ENCODE data around the gene KRT2.
"Not testable (repeated sequence)": the region's sequence is repeated elsewhere in the genome, so short reads cannot be mapped to it uniquely, and the experiment has no call there.

KRT2 gene

DNA sequence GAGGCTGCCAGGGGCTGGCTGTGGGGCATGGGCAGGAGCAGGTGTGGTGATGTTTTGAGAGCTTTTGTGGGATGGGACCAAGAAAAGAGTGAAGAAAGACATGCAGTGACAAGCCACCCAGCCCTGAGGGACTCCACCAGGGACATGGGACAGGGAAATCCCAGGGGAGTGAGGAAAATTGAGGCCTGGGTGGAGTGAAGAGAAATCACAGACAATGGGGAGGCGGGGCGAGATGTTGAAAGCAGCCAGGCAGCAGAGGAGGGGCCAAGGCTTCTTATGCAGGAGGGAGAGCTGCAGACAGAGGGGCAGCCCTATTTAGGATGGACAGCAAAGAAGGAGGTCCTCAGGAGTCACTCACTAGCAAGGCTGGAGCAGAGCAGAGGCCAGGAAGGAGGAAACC is 32.4 kb upstream of the KRT2 start:
- DNase-seq (ENCODE audit: low read depth), result no peak

- DNase-seq (ENCODE audit: low read depth), result no peak
These were observed 31.7 kb upstream of the KRT2 start for GRCh38 chr12:52683575-52684300.

DNA sequence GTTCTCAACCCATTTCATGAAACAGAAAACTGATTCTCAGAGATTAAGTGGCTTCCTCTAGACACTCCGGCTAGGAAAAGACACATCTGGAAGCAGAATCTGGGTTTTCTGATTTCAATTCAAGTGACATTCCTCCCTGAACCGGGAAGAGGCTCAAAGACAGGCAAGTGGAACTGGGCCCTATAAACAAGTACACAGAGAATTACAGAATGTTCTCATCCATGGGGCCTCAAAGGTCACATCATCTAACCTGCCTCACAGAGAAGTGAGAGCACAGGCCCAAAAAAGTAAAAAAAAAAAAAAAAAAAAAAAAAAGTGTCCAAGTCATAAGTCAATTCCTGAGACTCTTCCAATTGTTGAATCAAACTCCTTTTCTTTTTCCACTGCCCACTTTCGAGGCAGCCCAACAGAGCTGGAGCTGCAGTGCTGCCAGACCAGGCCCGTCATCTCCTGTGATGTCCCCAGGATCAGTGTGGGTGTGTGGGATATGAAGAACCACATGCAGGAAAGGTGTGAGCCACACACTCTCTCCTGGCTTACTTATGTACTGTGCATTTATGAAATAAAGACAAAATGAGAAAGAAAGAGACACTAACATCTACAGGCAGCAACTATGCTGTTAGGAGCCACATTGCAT is 31.0 kb upstream of the KRT2 start:
- no peak for DNase-seq (ENCODE audit: low read depth)

DNA sequence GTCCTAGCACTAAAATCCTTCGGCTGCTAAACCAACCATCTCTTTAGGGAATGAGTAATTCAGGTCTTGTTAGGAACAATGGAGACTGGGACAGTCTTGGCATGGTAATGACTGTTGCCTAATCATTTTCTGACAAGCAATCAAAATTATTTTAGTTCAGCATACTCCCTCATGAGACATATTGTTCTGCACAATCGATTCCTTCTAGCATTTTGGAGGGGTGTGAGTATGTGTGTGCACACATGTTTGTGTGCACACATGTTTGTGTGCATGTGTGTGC is 30.3 kb upstream of the KRT2 start:
- DNase-seq (ENCODE audit: low read depth), result no peak

- no peak for DNase-seq (ENCODE audit: low read depth)
These were observed 29.7 kb upstream of the KRT2 start for GRCh38 chr12:52681526-52682380.

DNA sequence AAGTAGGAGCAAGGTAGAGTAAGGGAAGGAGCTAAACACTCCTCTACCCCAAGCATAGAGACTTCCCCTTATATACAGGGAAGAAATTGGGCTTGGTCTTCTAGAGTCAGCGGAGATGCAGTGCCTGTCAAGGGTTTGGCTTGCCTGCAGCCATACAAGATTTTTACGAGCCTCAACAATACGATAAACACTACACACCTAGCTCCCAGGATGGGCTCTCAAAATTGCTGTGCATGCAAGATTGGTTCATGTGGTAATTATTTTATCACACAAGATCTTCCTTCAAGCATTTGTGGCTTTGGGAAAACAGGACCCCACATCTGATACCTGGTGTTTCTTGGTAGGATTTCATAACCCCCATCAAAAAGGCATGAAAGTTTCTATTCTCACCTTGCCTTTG is 28.4 kb upstream of the KRT2 start, which contains the start of gene KRT1:
Gene KRT1, minus strand, starts transcription at position 45 of the 400 bp plus-strand sequence. CDS start 59 bp downstream, outside the sequence.
- DNase-seq (ENCODE audit: low read depth), result no peak

GRCh38 chr12:52679875-52680274 is 27.9 kb upstream of the KRT2 start:
- no peak for DNase-seq (ENCODE audit: low read depth)

DNA sequence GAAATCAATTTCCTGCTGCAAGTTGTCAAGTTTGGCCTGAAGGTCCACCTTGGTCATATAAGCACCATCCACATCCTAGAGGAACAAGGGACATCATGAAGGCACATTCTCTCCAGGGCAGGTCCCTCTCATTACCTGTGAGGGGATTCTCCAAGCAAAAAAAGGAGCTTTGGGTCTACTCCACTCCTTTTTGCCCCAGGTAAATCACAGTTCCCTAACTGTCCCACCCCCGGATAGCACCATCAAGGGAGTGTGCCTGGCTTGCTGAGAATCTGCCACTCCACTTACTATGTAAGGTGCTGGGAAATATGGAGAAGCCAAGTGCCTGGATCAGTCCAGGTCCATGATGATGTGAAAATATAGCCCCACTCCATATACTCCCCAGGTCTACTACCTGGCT is 25.7 kb upstream of the KRT2 start:
- DNase-seq (ENCODE audit: low read depth), result no peak

DNA sequence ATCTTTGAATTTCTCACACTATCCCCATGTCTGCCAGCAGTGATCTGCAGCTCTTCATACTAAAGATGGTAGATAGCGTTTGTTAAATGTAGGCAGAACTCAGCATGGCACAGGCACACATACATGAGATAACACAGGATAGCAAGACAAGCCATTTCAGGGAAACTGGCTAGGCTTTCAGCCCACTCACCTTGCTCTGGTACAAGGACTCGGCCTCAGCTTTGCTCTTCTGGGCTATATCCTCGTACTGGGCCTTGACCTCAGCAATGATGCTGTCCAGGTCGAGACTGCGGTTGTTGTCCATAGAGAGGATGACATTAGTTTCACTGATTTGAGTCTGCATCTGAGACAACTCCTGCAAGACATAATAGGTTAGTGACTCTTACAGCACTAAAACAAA is 25.1 kb upstream of the KRT2 start:
- no peak for DNase-seq (ENCODE audit: low read depth)

DNA sequence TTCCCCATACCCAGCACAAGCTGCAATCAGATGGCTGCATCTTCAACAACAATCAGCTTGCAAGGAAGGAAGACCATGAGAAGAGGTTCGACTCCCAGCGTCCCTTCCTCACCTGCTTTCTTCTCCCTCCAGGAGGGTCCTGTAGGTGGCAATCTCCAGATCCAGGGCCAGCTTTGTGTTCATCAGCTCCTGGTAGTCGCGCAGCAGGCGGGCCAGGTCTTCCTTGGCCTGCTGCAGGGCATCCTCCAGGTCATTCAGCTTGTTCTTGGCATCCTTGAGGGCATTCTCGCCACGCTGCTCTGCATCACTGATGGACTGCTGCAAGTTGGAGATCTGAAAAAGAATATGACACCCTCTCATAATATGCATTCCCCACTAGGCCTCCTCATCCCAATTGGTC is 24.2 kb upstream of the KRT2 start:
- no peak for DNase-seq (ENCODE audit: low read depth)

- DNase-seq (ENCODE audit: low read depth), result no peak
These were observed 23.3 kb upstream of the KRT2 start for GRCh38 chr12:52675301-52675701.

- DNase-seq (ENCODE audit: low read depth), result no peak
These were observed 22.4 kb upstream of the KRT2 start for GRCh38 chr12:52674433-52674775.

GRCh38 chr12:52673713-52674432 is 21.9 kb upstream of the KRT2 start:
- DNase-seq (ENCODE audit: low read depth), result no peak

- no peak for DNase-seq (ENCODE audit: low read depth)
These were observed 21.2 kb upstream of the KRT2 start for GRCh38 chr12:52673217-52673616.

DNA sequence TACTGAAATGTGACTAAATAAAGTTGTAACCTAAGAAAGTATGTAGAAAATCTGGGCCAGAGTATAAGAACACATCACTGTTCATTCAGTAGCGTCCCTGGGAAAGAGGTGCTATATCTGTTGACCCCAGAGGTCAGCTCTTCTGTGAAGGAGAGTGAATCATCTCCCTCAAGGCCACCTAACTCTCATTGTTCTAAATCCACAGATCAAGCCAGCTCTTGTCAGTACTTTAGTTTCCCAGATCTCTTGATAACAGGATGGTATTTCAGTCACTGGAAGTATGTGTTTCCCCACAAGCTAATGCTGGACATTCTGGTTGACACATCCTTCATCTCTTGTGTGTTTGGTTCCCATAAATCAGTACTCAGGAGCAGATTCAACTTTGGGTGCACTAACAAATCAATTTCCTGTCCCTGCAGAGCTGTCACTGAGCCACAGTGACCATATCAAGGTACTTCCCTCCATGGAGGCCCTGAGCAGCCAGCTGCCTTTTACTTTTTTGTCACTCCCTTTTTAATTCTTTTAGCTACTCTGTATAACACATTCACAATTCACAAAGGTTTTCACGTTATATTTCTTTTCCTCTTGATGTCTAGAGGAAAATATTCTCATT is 20.4 kb upstream of the KRT2 start:
- DNase-seq (ENCODE audit: low read depth), result no peak

GRCh38 chr12:52670961-52671360 is 18.9 kb upstream of the KRT2 start:
- no peak for DNase-seq (ENCODE audit: low read depth)

- no peak for DNase-seq (ENCODE audit: low read depth)
These were observed 18.5 kb upstream of the KRT2 start for GRCh38 chr12:52670506-52670905.

GRCh38 chr12:52669941-52670340 is 17.9 kb upstream of the KRT2 start:
- not testable (repeated sequence) for DNase-seq (ENCODE audit: low read depth)

- no peak for DNase-seq (ENCODE audit: low read depth)
These were observed 17.4 kb upstream of the KRT2 start for GRCh38 chr12:52669426-52669825.

DNA sequence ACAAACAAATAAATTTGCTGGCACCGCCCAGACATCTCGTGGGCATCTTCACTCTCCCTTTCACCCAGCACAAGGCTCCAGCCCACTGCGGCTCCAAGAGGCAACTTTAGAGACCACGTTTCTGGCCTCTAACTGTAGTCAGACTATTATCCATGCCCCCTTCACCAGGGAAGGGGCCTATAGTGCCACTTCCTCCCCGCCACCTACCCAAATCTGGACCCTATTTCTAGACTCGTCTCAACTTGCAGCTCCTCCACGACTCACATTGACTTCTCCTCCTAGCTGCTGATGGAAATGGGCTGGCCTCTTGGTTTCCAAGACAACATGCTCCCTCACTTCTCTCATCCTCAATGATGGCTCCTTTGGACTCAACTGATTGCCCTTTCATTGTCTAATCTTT is 15.9 kb upstream of the KRT2 start:
- DNase-seq (ENCODE audit: low read depth), result no peak

- DNase-seq (ENCODE audit: low read depth), result no peak
These were observed 15.5 kb upstream of the KRT2 start for GRCh38 chr12:52667509-52667908.

DNA sequence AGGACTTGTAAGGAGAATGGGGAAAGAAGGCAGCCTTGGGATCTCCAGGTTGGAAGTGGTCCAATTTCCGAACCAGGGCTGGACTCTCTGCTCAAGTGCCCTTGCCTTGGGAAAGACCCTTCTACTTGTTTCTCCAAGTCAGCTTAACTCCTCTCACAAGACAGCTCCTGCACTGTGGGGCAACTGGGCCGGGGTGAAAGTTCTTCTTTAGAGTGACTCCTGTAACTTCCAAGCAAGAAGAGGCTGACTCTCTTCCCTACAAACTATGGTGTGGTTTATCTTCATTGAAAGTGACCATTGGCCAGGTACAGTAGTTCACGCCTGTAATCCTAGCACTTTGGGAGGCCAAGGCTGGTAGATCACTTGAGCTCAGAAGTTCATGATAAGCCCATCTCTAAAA is 14.5 kb upstream of the KRT2 start:
- DNase-seq (ENCODE audit: low read depth), result no peak
